IPS-20b (cell line): ENCODE data around the gene SLC12A9.
A peak's percentile ranks its signal among the peaks of the same experiment; 100 is the strongest.

ENCODE experiments used
- H3K27ac ChIP-seq: one replicate; pipeline ENCODE4 v1.5.1; 2013; ENCODE audit warnings: low read length
- H3K27me3 ChIP-seq: 2 replicates; pipeline ENCODE4 v1.6.1; 2013; ENCODE audit warnings: mild to moderate bottlenecking, low read length, inconsistent platforms; ENCODE audit not compliant: insufficient read depth
- H3K36me3 ChIP-seq: 2 replicates; pipeline ENCODE4 v1.6.1; 2013; ENCODE audit warnings: low read depth, mild to moderate bottlenecking, inconsistent platforms, low read length, moderate library complexity; ENCODE audit not compliant: insufficient read depth
- H3K4me1 ChIP-seq: 2 replicates; pipeline ENCODE4 v1.6.1; 2013; ENCODE audit warnings: mild to moderate bottlenecking, control low read depth, inconsistent platforms, low read length, moderate library complexity; ENCODE audit not compliant: insufficient read depth
- H3K4me3 ChIP-seq: 2 replicates; pipeline ENCODE4 v1.5.1; 2013; ENCODE audit warnings: mild to moderate bottlenecking, low read length, inconsistent platforms
- H3K9ac ChIP-seq: 2 replicates; pipeline ENCODE4 v1.6.1; 2013; ENCODE audit warnings: low read depth, mild to moderate bottlenecking, inconsistent platforms, low read length, moderate library complexity
- H3K9me3 ChIP-seq: 2 replicates; pipeline ENCODE4 v1.6.1; 2013; ENCODE audit warnings: mild to moderate bottlenecking, low read depth, low read length, inconsistent platforms; ENCODE audit not compliant: insufficient read depth

SLC12A9 gene

GRCh38 chr7:100827330-100828226 is 24.9 kb upstream of the SLC12A9 start, which contains the start of gene EPHB4:
EPHB4 (minus strand) TSS chr7:100827523; CDS start chr7:100827030, 493 bp downstream.
- H3K36me3 ChIP-seq, result peaks cover 21% of the 10 kb centered on the region
- H3K27me3 ChIP-seq, result no peaks in the 10 kb centered on the region
- H3K4me3 ChIP-seq, result peak within 1 kb of the TSS; percentile 96
- H3K4me1 ChIP-seq, result peaks cover 7% of the 10 kb centered on the region; the same call in 1 of the 2 replicates
- H3K9me3 ChIP-seq, result no peaks in the 10 kb centered on the region
- peak within 1 kb of the TSS; percentile 9 for H3K27ac ChIP-seq
- peak within 1 kb of the TSS; percentile 94 for H3K9ac ChIP-seq

GRCh38 chr7:100829150-100829716 is 23.3 kb upstream of the SLC12A9 start:
- Histone ChIP-seq H3K4me1 (peaks cover 7% of the 10 kb centered on the region; the same call in 1 of the 2 replicates), H3K4me3 (peak overlapping the region; percentile 96; the same call in 1 of the 2 replicates), H3K9me3 (no peaks in the 10 kb centered on the region), H3K36me3 (peaks cover 5% of the 10 kb centered on the region), H3K9ac (peak overlapping the region; percentile 87; the same call in 1 of the 2 replicates), H3K27me3 (no peaks in the 10 kb centered on the region), H3K27ac (no peak overlapping the region)

GRCh38 chr7:100830396-100830795 is 22.1 kb upstream of the SLC12A9 start:
- H3K4me3 ChIP-seq, result no peak overlapping the region
- no peaks in the 10 kb centered on the region for H3K27me3 ChIP-seq
- H3K9ac ChIP-seq, result no peak overlapping the region
- no peaks in the 10 kb centered on the region for H3K36me3 ChIP-seq
- peaks cover 2% of the 10 kb centered on the region; the same call in 1 of the 2 replicates for H3K4me1 ChIP-seq
- H3K27ac ChIP-seq, result no peak overlapping the region
- no peaks in the 10 kb centered on the region for H3K9me3 ChIP-seq

GRCh38 chr7:100832281-100832633 is 20.3 kb upstream of the SLC12A9 start:
- no peak overlapping the region for H3K9ac ChIP-seq
- no peaks in the 10 kb centered on the region for H3K27me3 ChIP-seq
- H3K4me3 ChIP-seq, result no peak overlapping the region
- peaks cover 6% of the 10 kb centered on the region; the same call in 1 of the 2 replicates for H3K4me1 ChIP-seq
- no peaks in the 10 kb centered on the region for H3K9me3 ChIP-seq
- H3K36me3 ChIP-seq, result no peaks in the 10 kb centered on the region
- no peak overlapping the region for H3K27ac ChIP-seq

GRCh38 chr7:100835903-100836811 is 16.4 kb upstream of the SLC12A9 start:
- Histone ChIP-seq H3K4me3 (peak overlapping the region; percentile 53; the same call in 1 of the 2 replicates), H3K9ac (peak overlapping the region; percentile 82), H3K27ac (peak overlapping the region; percentile 73), H3K9me3 (no peaks in the 10 kb centered on the region), H3K4me1 (peaks cover 13% of the 10 kb centered on the region; the same call in 1 of the 2 replicates), H3K27me3 (no peaks in the 10 kb centered on the region), H3K36me3 (no peaks in the 10 kb centered on the region)

GRCh38 chr7:100836812-100837098 is 15.8 kb upstream of the SLC12A9 start:
- Histone ChIP-seq H3K27me3 (no peaks in the 10 kb centered on the region), H3K4me3 (peak overlapping the region; percentile 69), H3K9ac (peak overlapping the region; percentile 96), H3K27ac (peak overlapping the region; percentile 95), H3K4me1 (peaks cover 13% of the 10 kb centered on the region; the same call in 1 of the 2 replicates), H3K36me3 (no peaks in the 10 kb centered on the region), H3K9me3 (no peaks in the 10 kb centered on the region)

GRCh38 chr7:100837099-100837836 is 15.2 kb upstream of the SLC12A9 start:
- Histone ChIP-seq H3K9ac (peak overlapping the region; percentile 96), H3K9me3 (no peaks in the 10 kb centered on the region), H3K36me3 (no peaks in the 10 kb centered on the region), H3K27ac (peak overlapping the region; percentile 95), H3K4me1 (peaks cover 13% of the 10 kb centered on the region; the same call in 1 of the 2 replicates), H3K4me3 (peak overlapping the region; percentile 69), H3K27me3 (no peaks in the 10 kb centered on the region)

- Histone ChIP-seq H3K4me3 (no peak overlapping the region), H3K9me3 (no peaks in the 10 kb centered on the region), H3K36me3 (no peaks in the 10 kb centered on the region), H3K27me3 (no peaks in the 10 kb centered on the region), H3K27ac (no peak overlapping the region), H3K9ac (no peak overlapping the region), H3K4me1 (peaks cover 13% of the 10 kb centered on the region; the same call in 1 of the 2 replicates)
These were observed 13.2 kb upstream of the SLC12A9 start for GRCh38 chr7:100839361-100839760.

GRCh38 chr7:100840470-100841100 is 11.9 kb upstream of the SLC12A9 start:
- Histone ChIP-seq H3K4me1 (peaks cover 12% of the 10 kb centered on the region; the same call in 1 of the 2 replicates), H3K36me3 (no peaks in the 10 kb centered on the region), H3K9me3 (no peaks in the 10 kb centered on the region), H3K9ac (peak overlapping the region; percentile 4; the same call in 1 of the 2 replicates), H3K4me3 (no peak overlapping the region), H3K27ac (no peak overlapping the region), H3K27me3 (no peaks in the 10 kb centered on the region)

- Histone ChIP-seq H3K27ac (no peak overlapping the region), H3K9ac (no peak overlapping the region), H3K36me3 (no peaks in the 10 kb centered on the region), H3K4me1 (no peaks in the 10 kb centered on the region), H3K4me3 (no peak overlapping the region), H3K27me3 (no peaks in the 10 kb centered on the region), H3K9me3 (no peaks in the 10 kb centered on the region)
These were observed 5.2 kb upstream of the SLC12A9 start for GRCh38 chr7:100847360-100847759.
